Measurements from ENCODE around the gene WDR27.

WDR27 gene

GRCh38 chr6:169590376-169590939 lies 111.4 kb downstream of the WDR27 start:
- no peak for DNase-seq

DNA sequence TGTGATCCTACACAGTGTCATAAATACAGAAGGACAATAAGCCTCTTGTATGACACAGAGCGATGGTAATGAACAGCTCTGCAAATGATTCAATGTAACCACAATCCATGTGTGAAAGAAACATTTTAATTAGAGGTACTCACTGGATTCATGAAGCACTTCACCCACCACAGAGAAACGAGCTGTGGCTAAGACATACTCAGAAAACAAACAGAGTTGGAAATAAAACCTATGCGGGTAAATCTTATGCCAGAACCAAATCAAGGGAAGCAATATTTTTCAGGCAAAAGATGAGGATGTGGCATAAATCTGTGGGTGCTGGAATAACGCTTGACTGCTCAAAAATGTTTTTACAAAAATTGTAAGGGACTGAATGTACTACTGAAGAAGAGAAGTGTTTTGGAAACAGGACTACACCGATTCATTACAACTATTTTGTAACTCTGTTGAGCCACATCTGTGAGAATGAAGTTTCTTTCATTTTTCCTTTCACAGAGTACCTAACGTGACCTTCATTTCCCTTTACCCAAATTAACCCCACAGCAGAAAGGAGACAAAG lies 112.1 kb downstream of the WDR27 start:
- peak; percentile 61 for DNase-seq

DNA sequence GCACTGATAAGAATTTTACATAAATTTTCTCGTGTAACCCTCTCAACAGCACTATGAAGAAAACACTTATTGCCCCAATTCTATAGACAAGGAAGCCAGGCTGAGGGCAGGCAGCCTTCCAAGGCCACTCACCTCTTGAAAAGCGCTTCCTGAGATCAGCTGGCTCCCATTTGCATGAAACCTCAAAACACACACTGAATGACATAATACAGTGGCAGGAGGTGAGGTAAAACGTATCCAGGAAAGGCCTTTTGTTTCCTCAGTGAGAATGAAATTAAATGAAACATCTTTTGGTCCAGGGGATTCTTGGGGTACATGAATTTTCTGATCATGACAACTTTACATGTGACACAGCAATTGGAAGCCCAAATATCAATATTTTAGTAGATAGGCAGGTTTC lies 112.5 kb downstream of the WDR27 start:
- peak; percentile 61 for DNase-seq

DNA sequence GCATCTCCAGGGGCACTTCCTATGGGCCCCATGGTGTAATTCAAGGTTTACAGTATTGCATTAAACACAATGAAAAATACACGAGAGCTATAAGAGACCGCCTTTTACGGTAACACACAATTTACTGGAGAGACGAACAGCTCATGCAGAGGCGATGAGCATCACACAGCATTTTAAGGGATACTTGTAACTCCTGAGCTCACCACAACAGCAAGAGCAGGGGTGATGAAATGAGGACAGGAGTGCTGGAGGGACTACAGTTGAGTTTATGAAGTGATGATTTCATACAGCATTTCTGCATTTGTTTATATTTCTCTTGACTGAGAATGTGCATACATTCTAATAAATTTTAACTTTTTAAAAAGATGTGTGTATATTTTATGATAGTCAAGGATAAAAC lies 113.9 kb downstream of the WDR27 start:
- no peak for DNase-seq

GRCh38 chr6:169583886-169584541 lies 117.8 kb downstream of the WDR27 start:
- DNase-seq = no peak

GRCh38 chr6:169579407-169580111 lies 122.3 kb downstream of the WDR27 start:
- no peak for DNase-seq

DNA sequence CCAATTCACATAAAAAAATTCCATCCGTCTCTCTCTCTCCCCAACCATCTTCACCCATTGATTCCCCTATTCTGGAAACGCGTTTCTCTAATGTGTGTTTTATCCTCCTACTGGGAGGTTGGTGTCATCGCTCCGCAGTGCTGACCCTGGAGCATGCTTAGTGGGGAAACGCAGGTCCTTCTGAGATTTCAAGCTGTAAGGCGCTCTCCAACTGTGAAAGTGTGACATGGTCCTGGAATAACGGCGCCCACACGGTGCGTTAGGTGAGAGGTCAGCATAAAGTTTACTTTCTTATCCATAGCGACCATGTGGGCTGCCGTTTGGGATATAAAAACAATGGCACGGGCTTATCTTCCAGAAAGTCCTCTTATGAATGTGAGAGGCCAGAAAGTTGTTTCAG lies 123.9 kb downstream of the WDR27 start:
- no peak for DNase-seq

DNA sequence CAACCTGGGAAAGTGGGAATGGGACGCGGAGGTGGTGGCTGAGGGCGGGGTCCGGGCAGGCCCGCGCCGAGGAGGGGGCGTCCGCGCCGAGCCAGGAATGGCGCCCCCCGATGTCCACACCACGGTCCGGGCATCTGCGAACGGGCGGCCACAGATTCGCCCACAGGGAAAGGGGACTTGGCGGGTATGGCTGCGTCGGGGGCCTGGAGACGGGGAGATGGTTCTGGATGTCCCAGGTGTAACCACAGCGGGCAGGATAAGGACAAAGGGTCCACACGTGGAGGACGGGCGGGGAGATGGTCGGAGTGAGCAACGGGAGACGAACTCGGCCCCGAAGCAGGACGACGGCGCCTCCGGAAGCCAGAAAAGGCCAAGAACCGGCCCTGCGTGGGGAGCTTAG lies 124.6 kb downstream of the WDR27 start:
- DNase-seq = no peak

- DNase-seq = no peak
These were observed 126.0 kb downstream of the WDR27 start for GRCh38 chr6:169575821-169576220.

- DNase-seq = no peak
These were observed 126.5 kb downstream of the WDR27 start for GRCh38 chr6:169575365-169575764.

DNA sequence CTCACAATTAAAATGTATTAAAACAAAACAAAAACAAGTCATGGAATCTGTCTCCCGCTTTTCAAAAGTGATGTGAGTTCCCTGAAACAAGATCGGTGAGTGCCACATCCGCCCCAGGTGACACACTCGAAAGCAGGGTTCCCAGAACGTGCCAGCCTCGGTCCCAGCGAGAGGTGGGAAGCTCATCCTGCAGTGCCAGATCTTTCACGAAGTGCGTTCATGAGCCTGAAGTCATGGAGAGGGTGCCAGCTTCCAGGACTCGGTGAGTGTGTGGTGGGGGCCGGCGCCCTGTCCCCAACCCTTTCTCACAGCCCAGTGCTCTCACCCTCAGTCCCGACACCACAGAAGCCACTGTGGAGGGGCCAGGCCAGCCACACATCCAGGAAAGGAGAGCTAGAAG lies 127.4 kb downstream of the WDR27 start:
- no peak for DNase-seq

DNA sequence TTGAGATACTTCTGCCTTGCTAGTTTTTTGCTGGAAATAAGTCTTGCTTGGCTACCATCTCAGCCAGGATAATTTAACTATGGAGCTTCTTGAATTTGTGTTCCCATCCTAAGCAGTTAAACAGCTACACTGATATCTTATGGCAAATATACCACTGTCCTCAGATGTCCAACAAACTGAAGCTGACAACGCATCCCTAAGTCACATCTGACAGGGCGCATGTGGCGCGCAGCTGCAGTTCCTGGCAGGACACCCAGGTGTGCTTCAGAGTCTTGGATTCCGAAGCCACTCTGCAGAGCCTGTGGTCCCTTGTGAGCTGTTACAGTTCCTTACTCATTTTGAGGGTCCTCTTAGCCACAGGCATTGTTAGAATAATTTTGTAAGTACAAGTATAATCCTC lies 127.9 kb downstream of the WDR27 start:
- DNase-seq = no peak

DNA sequence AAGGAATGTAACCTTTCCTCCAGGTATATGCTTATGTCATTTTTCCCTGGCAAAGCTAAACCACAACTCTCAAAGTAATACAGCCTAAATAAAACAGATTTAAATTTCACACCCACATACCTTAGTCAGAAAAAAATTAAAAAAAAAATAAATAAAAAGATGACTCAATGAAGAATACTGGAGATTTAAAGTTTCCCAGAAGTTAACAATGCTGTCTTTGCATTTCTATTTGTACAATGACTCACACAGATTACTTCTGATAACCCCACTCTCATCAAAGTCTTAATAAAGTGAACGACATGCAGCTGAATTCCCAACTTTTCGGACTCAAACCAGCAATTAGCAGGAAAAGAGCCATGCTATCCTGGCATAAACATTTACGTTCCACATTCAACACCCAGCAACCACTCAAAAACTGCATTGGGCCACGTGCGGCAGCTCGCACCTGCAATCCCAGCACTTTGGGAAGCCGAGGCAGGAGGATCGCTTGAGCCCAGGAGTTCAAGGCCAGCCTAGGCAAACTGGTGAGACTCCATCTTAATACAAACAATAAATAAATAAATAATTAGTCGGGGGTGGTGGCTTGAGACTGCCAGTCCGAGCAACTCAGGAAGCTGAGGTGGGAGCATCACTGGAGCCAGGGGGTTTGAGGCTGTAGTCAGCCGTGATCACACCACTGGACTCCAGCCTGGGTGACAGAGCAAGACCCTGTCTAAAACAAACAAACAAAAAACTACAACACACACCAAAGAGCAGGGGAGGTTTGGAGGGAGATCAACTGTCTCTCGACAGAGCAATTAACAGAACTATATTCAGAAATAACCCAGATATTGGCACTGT lies 130.5 kb downstream of the WDR27 start:
- DNase-seq = no peak

DNA sequence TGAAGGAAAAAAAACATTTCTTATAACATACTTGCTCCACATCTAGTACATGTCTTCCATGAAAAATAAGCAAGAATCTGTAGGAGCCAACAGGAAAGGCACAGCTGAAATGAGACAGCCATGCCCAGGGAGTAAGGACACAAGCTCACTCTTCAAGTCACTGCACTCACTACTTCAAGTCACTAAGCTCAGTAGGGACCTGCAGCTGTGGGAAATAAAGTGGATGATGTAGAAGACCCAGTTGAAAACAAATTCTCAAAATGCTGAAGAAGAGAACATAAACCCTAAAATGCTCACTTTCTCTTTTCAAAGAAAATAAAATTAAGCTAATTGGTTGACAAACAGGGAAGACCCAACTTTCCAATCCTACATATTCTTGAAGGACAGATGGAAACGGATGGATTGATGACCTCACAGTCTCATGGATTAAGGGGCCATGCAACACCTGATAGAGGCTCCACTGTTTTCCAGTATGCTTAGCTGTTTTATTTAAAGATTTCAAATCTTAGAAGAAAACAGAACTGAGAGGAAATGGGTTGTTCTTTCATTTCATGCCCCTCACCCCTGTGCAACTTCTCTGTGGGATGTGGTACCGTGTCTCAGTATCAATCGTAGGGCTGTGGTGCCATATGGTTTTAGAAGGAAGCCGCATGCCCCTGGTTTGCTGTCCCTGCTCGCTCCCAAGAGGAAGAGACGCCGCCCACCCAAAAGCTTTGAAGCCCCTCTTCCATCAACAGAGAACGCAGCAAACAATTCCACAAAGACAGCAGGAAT lies 133.3 kb downstream of the WDR27 start:
- DNase-seq = no peak

GRCh38 chr6:169567819-169568218 lies 134.0 kb downstream of the WDR27 start:
- no peak for DNase-seq

DNA sequence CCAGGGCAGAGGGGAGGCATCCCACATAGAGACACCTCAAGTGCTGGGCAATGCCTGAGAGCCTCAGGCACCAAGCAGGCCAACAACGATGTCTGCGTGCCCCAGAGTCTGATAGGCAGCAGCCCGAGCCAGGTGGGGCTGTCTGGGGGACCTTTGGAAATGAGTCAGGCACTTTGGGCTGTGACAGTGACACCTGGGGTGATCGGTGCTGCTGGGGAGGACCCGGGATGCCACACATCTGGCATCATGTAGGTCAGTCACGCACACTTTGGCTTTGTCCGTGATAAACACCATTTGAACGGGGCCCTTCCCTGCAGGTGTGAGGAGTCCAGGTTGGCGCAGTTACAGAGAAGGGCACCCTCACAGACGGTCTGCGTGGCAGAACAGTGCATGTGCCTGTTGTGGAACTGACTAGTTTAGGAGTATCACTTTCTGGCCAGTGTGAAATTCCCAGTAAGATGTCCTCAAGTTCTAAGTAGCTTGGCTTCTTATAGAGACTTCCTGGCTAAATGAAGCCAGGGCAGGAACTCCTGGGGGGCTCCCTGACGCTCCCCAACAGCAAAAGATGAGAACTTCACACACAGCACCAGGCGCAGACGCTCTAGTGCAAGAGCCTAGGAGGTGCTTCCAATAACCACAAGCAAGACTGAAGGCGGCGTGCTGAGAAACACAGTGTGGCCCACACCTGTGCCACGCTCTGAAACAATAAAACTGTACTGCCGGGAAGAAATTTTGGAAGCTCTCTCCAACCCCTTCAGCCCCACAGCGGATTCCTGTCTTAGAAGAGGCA lies 134.7 kb downstream of the WDR27 start:
- DNase-seq = no peak

GRCh38 chr6:169566319-169566718 lies 135.5 kb downstream of the WDR27 start:
- DNase-seq = no peak

- DNase-seq = no peak
These were observed 137.2 kb downstream of the WDR27 start for GRCh38 chr6:169564453-169565240.

- no peak for DNase-seq
These were observed 140.2 kb downstream of the WDR27 start for GRCh38 chr6:169561665-169562064.

GRCh38 chr6:169559592-169559991 lies 142.2 kb downstream of the WDR27 start:
- no peak for DNase-seq
